GM21423 (cell line): ENCODE results near the gene KLHL20.
A peak's percentile ranks its signal among the peaks of the same experiment; 100 is the strongest.
"Not testable (repeated sequence)": the region's sequence is repeated elsewhere in the genome, so short reads cannot be mapped to it uniquely, and the experiment has no call there.

ENCODE experiments used
- ATAC-seq: cut with Tn5 transposase; IDR thresholded peaks from one replicate; pipeline ENCODE4 v1.9.1; 2021; ENCODE audit warnings: mild to moderate bottlenecking, moderate library complexity; ENCODE audit not compliant: unreplicated experiment

The KLHL20 gene

DNA sequence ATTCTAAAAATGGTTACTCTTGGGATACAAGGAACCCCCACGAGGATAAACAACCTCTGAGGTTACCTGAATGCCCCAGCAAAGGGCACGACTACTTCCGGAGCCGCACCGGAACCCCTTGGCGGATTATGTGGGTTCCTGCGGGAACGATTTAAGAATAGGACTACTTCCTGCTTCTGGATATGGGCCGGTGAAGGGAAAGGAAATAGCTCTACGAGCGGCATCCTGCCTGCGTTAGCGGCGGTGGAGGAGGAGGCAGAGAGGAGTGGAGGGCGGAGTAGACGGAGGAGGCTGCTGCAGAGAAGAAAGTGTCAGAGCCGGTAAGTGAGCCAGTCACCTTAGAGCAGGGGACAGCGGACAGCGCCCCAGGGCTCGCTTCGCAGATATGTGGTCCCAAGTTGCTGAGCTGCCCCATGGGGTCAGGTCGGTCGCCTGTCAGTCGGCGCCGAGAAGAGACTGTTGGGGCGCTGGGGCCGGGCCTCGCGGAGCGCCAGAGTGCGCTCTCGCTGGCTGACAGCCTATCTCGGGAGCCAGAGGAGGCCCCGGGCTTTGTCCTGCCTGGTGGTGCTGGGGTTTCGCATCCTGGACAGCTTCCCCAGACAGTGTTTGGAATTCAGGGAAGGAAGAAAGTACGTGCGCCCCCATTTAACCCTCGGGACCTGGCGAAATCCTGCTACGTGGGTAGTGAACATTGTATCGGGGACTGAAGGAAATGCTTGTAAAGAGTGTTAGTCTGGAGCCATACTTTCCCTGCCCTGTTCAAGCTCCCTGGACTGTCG is at the start of gene KLHL20:
TSS of gene KLHL20 (plus strand) at position 223 of the 779 bp plus-strand sequence. CDS start 1,063 bp downstream, outside the sequence.
- ATAC-seq = peak; percentile 97

- no peak for ATAC-seq
Observed at GRCh38 chr1:173666646-173667045, 48.1 kb upstream of the KLHL20 start.

GRCh38 chr1:173669491-173669941 is 45.3 kb upstream of the KLHL20 start, which contains the start of gene ANKRD45:
Gene ANKRD45, minus strand, starts transcription at chr1:173669851. Its CDS starts 10,433 bp downstream, at chr1:173659418.
- ATAC-seq = no peak

DNA sequence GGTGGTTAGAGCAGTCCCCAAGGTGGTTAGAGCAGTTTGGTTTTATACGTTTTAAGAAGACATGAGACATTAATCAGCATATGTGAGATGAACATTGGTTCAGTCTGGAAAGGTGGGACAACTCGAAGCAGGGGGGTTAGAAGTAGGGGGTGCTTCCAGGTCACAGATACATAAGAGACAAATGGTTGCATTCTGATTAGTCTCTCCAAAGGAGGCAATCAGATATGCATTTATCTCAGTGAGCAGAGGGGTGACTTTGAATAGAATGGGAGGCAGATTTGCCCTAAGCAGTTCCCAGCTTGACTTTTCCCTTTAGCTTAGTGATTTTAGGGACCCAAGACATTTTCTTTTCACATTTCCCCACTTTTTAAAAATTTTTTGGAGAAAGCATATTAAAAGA is 40.3 kb upstream of the KLHL20 start:
- not testable (repeated sequence) for ATAC-seq

DNA sequence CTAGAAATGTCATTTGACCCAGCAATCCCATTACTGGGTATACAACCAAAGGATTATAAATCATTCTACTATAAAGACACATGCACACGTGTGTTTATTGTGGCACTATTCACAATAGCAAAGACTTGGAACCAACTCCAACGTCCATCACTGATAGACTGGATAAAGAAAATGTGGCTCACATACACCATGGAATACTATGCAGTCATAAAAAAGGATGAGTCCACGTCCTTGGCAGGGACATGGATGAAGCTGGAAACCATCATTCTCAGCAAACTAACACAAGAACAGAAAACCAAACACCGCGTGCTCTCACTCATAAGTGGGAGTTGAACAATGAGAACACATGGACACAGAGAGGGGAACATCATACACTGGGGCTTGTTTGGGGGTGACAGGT is 34.6 kb upstream of the KLHL20 start:
- ATAC-seq = not testable (repeated sequence)

GRCh38 chr1:173682184-173682583 is 32.6 kb upstream of the KLHL20 start:
- no peak for ATAC-seq

DNA sequence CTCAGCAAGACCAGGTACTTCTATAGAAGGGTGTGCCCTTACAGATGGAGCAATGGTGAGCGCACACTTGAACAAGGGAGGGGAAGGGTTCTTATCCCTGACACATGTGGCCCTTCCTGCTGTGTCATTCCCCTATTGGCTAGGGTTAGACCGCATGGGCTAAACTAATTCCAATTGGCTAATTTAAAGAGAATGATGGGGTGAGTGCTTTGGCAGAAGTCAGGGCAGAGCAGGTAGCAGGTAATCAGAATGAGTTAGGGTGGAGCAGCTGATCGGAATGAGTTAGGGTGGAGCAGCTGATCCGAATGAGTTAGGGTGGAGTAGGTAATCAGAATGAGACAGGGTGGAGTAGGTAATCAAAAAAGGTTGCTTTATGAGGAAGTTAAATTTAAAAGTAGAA is 30.9 kb upstream of the KLHL20 start:
- not testable (repeated sequence) for ATAC-seq

GRCh38 chr1:173685121-173685520 is 29.7 kb upstream of the KLHL20 start:
- ATAC-seq = not testable (repeated sequence)

DNA sequence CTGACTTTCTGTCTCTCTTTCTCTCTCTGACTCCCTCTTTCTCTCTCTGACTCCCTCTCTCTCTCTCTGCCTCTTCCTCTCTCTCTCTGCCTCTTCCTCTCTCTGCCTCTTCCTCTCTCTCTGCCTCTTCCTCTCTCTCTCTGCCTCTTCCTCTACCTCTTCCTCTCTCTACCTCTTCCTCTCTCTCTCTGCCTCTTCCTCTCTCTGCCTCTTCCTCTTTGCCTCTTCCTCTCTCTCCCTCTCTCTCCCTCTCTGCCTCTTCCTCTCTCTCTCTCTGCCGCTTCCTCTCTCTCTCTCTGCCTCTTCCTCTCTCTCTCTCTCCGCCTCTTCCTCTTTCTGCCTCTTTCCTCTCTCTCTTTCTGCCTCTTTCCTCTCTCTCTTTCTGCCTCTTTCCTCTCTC is 26.5 kb upstream of the KLHL20 start:
- ATAC-seq = no peak

DNA sequence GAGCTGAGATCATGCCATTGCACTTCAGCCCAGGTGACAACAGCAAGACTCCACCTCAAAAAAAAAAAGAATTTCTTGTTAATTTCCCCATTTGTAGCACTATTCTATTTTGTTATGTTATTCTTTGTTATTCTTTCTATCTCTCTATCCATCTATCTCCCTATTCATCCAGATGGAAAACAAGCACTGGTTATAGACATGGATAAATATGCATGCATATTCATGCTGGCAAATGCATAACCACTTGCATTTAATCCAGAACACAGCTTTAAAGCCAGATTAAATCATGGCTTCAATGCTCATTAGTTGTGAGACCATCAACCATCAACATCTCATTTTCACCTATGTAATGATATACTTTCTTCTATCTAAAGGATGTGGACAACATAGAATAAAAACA is 21.5 kb upstream of the KLHL20 start:
- ATAC-seq = no peak

- ATAC-seq = not testable (repeated sequence)
Observed at GRCh38 chr1:173701299-173701698, 13.5 kb upstream of the KLHL20 start.

- no peak for ATAC-seq
Observed at GRCh38 chr1:173702736-173703135, 12.0 kb upstream of the KLHL20 start.

GRCh38 chr1:173705117-173705516 is 9.7 kb upstream of the KLHL20 start:
- ATAC-seq = no peak

DNA sequence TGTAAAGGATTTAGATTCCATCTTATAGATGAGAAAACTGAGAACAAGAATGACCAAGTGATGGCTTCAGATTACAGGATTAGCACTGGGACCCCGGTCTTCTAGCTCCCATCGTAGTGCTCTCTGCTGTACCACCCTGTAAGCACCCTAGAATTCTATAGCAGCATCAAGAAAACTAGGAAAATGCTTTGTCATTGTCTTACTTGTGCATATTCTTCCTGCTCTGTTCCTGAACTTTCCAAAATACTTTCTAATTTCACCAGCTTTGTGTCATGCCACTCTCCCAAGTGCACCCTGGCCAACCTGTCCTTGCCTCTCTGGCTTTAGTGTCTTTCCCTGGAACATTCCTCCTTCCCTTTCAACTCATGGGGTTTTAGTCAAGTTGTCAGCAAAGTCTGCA is 6.0 kb upstream of the KLHL20 start:
- ATAC-seq = no peak

DNA sequence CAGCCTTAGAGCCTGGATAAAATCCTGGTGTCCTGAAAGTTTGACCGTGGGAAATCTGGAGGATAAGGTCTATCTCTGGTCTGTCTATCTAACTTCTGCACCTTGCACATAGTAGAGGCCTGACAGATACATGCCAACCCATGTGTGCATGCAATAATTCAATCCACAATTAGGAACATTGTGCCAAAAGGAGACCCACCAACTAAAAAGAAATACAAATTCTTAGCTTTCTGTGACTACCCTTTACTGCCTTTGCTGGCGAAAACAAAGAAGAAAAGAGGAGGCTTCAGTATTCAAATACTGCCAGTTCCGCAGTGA is 381 bp upstream of the KLHL20 start:
- ATAC-seq = no peak

DNA sequence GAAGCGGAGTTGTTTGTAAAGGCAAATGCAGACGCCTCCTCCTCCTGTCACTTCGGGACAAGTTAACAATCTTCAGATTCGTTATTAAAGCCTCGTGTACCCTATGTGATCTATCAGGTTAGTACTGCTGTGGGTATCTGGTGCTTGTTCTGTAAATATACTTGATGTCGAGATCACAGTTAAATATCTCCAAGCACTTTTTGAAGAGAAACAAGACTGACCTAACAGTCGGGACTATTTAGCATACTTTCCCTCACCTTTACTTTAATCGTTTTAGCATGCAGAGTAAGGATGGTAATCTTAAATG is 710 bp downstream of the KLHL20 start:
- ATAC-seq = no peak

DNA sequence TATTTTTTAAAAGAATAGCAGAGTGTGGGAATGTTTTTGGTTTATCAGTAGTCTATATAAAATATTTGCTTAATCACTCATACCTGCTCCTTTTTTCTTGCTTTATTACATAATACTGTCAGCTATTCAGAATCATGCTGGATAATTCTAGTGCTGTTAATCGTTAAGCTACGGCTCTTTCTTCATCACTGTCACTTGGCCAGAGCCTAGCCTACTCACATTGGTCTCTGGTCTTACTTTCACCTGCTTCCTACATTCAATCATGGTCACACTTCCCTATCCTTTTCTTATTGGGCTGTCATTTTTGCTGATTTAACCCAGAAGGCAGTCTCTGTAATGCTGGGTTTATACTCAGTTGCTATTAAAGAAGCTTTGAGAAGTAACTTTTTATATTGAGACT is 2.5 kb downstream of the KLHL20 start:
- no peak for ATAC-seq

DNA sequence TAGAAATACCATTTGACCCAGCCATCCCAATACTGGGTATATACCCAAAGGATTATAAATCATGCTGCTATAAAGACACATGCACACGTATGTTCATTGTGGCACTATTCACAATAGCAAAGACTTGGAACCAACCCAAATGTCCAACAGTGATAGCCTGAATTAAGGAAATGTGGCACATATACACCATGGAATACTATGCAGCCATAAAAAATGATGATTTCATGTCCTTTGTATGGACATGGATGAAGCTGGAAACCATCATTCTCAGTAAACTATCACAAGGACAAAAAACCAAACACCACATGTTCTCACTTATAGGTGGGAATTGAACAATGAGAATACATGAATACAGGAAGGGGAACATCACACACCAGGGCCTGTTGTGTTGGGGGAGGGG is 16.6 kb downstream of the KLHL20 start:
- ATAC-seq = not testable (repeated sequence)

- ATAC-seq = no peak
Observed at GRCh38 chr1:173733912-173734311, 19.1 kb downstream of the KLHL20 start.

GRCh38 chr1:173736104-173736503 is 21.3 kb downstream of the KLHL20 start:
- not testable (repeated sequence) for ATAC-seq

DNA sequence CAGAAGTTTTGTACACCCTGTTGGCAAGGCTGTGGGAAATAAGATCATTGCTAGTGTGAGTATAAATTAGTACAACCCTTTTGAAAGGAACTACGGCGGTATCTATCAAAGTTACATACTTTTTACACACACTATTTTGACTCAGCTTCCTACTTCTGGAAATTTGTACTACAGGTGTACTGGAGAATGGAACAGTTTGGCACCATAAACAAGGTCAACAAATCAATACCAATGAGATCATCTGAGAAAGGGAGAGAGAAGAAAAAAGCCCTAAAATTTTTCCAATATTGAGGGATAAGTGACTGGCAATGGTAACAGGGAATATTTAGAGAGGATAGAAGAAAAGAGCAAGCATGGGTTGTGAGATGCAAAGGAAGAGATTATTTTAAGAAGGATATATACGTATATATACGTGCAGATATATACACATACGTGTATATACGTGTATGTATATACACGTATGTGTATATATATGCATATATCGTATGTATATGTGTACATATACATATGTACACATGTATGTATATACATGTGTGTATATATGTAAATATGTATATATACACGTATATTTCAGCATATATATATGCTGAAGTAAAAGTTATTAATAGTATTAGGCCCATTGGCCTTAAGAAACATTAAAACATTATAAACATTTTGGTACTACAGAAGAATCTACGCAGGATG is 27.6 kb downstream of the KLHL20 start:
- no peak for ATAC-seq

DNA sequence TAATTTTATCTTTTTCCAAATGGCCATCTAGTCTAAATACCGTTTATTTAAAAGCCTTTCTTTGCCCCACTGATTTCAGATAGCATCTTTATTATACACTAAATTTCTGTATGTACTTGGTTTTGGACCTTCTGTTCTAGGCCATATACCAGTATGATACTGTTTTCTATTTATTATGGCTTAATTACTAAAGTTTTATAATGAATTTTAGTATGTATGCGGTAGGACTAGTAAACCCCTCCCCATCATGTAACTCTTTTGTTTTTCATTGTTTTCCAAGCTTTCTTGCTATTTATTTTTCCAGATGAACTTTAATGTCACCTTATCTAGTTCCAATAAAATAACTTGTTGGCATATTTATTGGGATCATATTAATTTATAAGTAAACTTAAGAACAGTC is 29.9 kb downstream of the KLHL20 start:
- no peak for ATAC-seq
